ENCODE measurements around the gene OTUB2.

DNA sequence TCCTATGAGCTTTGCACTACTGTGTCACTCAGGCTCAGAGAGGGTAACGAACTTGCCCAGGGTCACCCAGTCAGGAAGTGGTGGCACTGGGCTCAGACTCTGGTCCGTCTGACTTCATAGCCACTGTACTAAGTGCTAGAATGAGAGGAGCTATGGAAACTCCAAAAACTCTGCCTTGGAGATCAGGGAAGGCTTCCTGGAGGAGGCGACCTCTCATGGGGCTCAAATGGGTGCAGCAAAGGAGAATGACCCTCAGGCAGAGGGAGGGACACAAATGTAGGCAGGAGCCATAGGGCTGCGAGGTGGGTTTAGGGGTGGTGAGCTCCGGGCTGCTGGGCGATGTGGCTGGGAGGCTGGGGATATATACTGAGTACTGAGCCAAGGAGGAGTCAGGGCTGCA is 25.9 kb upstream of the OTUB2 start:
- TF ChIP-seq POLR2A (IDR thresholded peaks at IDR 0.05; ENCODE audit: low read depth, low read length) (no peak), TAF1 (IDR thresholded peaks at IDR 0.05; ENCODE audit: low read depth, low read length) (no peak), POLR2AphosphoS5 (IDR thresholded peaks at IDR 0.05; ENCODE audit: low read depth, low read length) (no peak), POU2F2 (IDR thresholded peaks at IDR 0.05; ENCODE audit: low read depth, low read length) (no peak), PAX5 (IDR thresholded peaks at IDR 0.05; ENCODE audit: insufficient read depth, low read length, severe bottlenecking) (no peak)
